HEK293 (cell line): Measurements from ENCODE around the gene TRIB2.

Source experiments
- CTCF ChIP-seq: fragments of 450-650 bp; formaldehyde crosslinking; IDR thresholded peaks from 2 replicates; pipeline ENCODE4 v1.5.1; 2016; ENCODE audit warnings: missing biosample characterization, missing genetic modification characterization
- KLF1 ChIP-seq: fragments of 450-650 bp; formaldehyde crosslinking; IDR thresholded peaks from 2 replicates; pipeline ENCODE4 v1.5.1; 2016; ENCODE audit warnings: missing biosample characterization, missing genetic modification characterization
- KLF9 ChIP-seq: fragments of 450-650 bp; formaldehyde crosslinking; IDR thresholded peaks from 2 replicates; pipeline ENCODE4 v1.5.1; 2016; ENCODE audit warnings: missing biosample characterization, missing genetic modification characterization, low read depth
- SP2 ChIP-seq: fragments of 450-650 bp; formaldehyde crosslinking; IDR thresholded peaks from 2 replicates; pipeline ENCODE4 v1.5.1; 2016; ENCODE audit warnings: missing biosample characterization, missing genetic modification characterization
- SP7 ChIP-seq: fragments of 450-650 bp; formaldehyde crosslinking; IDR thresholded peaks from 2 replicates; pipeline ENCODE4 v1.5.1; 2016; ENCODE audit warnings: missing biosample characterization, missing genetic modification characterization
- TCF7L2 ChIP-seq: IDR thresholded peaks from 2 replicates; pipeline ENCODE4 v1.6.1; 2011; ENCODE audit warnings: low read depth, mild to moderate bottlenecking, inconsistent platforms, low read length, moderate library complexity, borderline replicate concordance
- ZEB2 ChIP-seq: fragments of 450-650 bp; formaldehyde crosslinking; IDR thresholded peaks from 2 replicates; pipeline ENCODE4 v1.5.1; 2016; ENCODE audit warnings: missing biosample characterization, missing genetic modification characterization
- ZNF2 ChIP-seq: fragments of 450-650 bp; formaldehyde crosslinking; IDR thresholded peaks from 2 replicates; pipeline ENCODE4 v1.5.1; 2016; ENCODE audit warnings: missing biosample characterization, missing genetic modification characterization
- ZNF202 ChIP-seq: fragments of 450-650 bp; formaldehyde crosslinking; IDR thresholded peaks from 2 replicates; pipeline ENCODE4 v1.5.1; 2016; ENCODE audit warnings: missing biosample characterization, missing genetic modification characterization, borderline replicate concordance
- ZNF239 ChIP-seq: fragments of 450-650 bp; formaldehyde crosslinking; IDR thresholded peaks from 2 replicates; pipeline ENCODE4 v1.5.1; 2016; ENCODE audit warnings: missing biosample characterization, missing genetic modification characterization
- ZNF624 ChIP-seq: fragments of 450-650 bp; formaldehyde crosslinking; IDR thresholded peaks from 2 replicates; pipeline ENCODE4 v1.5.1; 2017; ENCODE audit warnings: missing biosample characterization, missing genetic modification characterization
- ZNF768 ChIP-seq: fragments of 450-650 bp; formaldehyde crosslinking; IDR thresholded peaks from 2 replicates; pipeline ENCODE4 v1.5.1; 2018; ENCODE audit warnings: missing biosample characterization, mild to moderate bottlenecking, missing genetic modification characterization
- TF ChIP-seq, protein P1 (sequence below): fragments of 450-650 bp; formaldehyde crosslinking; IDR thresholded peaks from 2 replicates; pipeline ENCODE4 v1.5.1; 2016; ENCODE audit warnings: missing biosample characterization, missing genetic modification characterization
- TF ChIP-seq, protein P2 (sequence below): fragments of 450-650 bp; formaldehyde crosslinking; IDR thresholded peaks from 2 replicates; pipeline ENCODE4 v1.5.1; 2017; ENCODE audit warnings: missing biosample characterization, missing genetic modification characterization

- no peak for TF ChIP-seq CTCF
- no peak for TF ChIP-seq ZNF239 (tag by site-specific recombination)
- no peak for TF ChIP-seq TCF7L2
- no peak for TF ChIP-seq ZNF624 (tag by site-specific recombination)
- TF ChIP-seq, protein P1, sequence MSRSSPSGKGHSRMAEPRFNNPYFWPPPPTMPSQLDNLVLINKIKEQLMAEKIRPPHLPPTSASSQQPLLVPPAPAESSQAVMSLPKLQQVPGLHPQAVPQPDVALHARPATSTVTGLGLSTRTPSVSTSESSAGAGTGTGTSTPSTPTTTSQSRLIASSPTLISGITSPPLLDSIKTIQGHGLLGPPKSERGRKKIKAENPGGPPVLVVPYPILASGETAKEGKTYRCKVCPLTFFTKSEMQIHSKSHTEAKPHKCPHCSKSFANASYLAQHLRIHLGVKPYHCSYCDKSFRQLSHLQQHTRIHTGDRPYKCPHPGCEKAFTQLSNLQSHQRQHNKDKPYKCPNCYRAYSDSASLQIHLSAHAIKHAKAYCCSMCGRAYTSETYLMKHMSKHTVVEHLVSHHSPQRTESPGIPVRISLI = no peak
- TF ChIP-seq ZNF2 (tag by site-specific recombination) = no peak
- TF ChIP-seq ZNF768 (tag by site-specific recombination) = no peak
- no peak for TF ChIP-seq KLF9 (tag by site-specific recombination)
- TF ChIP-seq ZNF202 (tag by site-specific recombination) = no peak
- no peak for TF ChIP-seq SP2 (tag by site-specific recombination)
- no peak for TF ChIP-seq KLF1
- TF ChIP-seq ZEB2 (tag by site-specific recombination) = no peak
- TF ChIP-seq SP7 (tag by site-specific recombination) = no peak
- TF ChIP-seq, protein P2, sequence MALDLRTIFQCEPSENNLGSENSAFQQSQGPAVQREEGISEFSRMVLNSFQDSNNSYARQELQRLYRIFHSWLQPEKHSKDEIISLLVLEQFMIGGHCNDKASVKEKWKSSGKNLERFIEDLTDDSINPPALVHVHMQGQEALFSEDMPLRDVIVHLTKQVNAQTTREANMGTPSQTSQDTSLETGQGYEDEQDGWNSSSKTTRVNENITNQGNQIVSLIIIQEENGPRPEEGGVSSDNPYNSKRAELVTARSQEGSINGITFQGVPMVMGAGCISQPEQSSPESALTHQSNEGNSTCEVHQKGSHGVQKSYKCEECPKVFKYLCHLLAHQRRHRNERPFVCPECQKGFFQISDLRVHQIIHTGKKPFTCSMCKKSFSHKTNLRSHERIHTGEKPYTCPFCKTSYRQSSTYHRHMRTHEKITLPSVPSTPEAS (tag by site-specific recombination) = no peak
Measured at GRCh38 chr2:12688091-12688490, 28.6 kb upstream of the TRIB2 start.
